GM10847 (cell line): Measurements from ENCODE around the gene CX3CR1.

ENCODE experiments used
- POLR2A ChIP-seq: IDR thresholded peaks from 2 replicates; pipeline ENCODE4 v1.6.1; 2011; ENCODE audit not compliant: insufficient read length; ENCODE audit errors: extremely low read depth

CX3CR1 gene

GRCh38 chr3:39260957-39261356 lies 18.9 kb downstream of the CX3CR1 start:
- no peak for TF ChIP-seq POLR2A

- no peak for TF ChIP-seq POLR2A
These were observed 19.5 kb downstream of the CX3CR1 start for GRCh38 chr3:39260318-39260717.

GRCh38 chr3:39255503-39256325 lies 24.1 kb downstream of the CX3CR1 start:
- no peak for TF ChIP-seq POLR2A

- no peak for TF ChIP-seq POLR2A
These were observed 24.9 kb downstream of the CX3CR1 start for GRCh38 chr3:39254806-39255449.

- TF ChIP-seq POLR2A, result no peak
These were observed 28.3 kb downstream of the CX3CR1 start for GRCh38 chr3:39251576-39251975.

- TF ChIP-seq POLR2A, result no peak
These were observed 29.6 kb downstream of the CX3CR1 start for GRCh38 chr3:39250116-39250747.

- no peak for TF ChIP-seq POLR2A
These were observed 30.3 kb downstream of the CX3CR1 start for GRCh38 chr3:39249453-39250115.

- TF ChIP-seq POLR2A, result no peak
These were observed 38.3 kb downstream of the CX3CR1 start for GRCh38 chr3:39241561-39241960.

- no peak for TF ChIP-seq POLR2A
These were observed 42.8 kb downstream of the CX3CR1 start for GRCh38 chr3:39237027-39237426.

- no peak for TF ChIP-seq POLR2A
These were observed 45.2 kb downstream of the CX3CR1 start for GRCh38 chr3:39234651-39235050.

- TF ChIP-seq POLR2A, result no peak
These were observed 47.0 kb downstream of the CX3CR1 start for GRCh38 chr3:39232859-39233258.

- no peak for TF ChIP-seq POLR2A
These were observed 49.4 kb downstream of the CX3CR1 start for GRCh38 chr3:39230453-39230852.

GRCh38 chr3:39228496-39228895 lies 51.3 kb downstream of the CX3CR1 start:
- TF ChIP-seq POLR2A, result no peak

GRCh38 chr3:39226106-39226741 lies 53.6 kb downstream of the CX3CR1 start:
- no peak for TF ChIP-seq POLR2A

- no peak for TF ChIP-seq POLR2A
These were observed 55.5 kb downstream of the CX3CR1 start for GRCh38 chr3:39224288-39224687.

GRCh38 chr3:39222939-39223338 lies 56.9 kb downstream of the CX3CR1 start:
- TF ChIP-seq POLR2A, result no peak

- TF ChIP-seq POLR2A, result no peak
These were observed 57.4 kb downstream of the CX3CR1 start for GRCh38 chr3:39222462-39222861.
